GM23338 (cell line): ENCODE results near the gene RASL11A. TPM values are rescaled to one million over a fixed set of nuclear protein-coding genes. Genes with fewer than 3 reads are reported as not detected.

Experiments
- ATAC-seq: fragments of 200-7000 bp; cut with Tn5 transposase; 3 replicates; pipeline ENCODE4 v1.9.1; 2020
- DNase-seq: peaks from one replicate; pipeline ENCODE4 v3.0.0-alpha.2; 2015; ENCODE audit warnings: low spot score
- H2AFZ ChIP-seq: fragments of 200-600 bp; sonication (generic); 2 replicates; pipeline ENCODE4 v1.8.0; 2016; ENCODE audit warnings: antibody characterized with exemption, mild to moderate bottlenecking, moderate library complexity
- H3F3A ChIP-seq: fragments of 200-600 bp; sonication (generic); replicated peaks from 2 replicates; pipeline ENCODE4 v1.8.0; 2017; ENCODE audit warnings: antibody characterized with exemption, mixed run types, low read depth
- H3K27ac ChIP-seq: fragments of 200-600 bp; sonication (generic); 2 replicates; pipeline ENCODE4 v1.6.1; 2016; ENCODE audit warnings: low read depth
- H3K27me3 ChIP-seq: fragments of 200-600 bp; sonication (generic); 2 replicates; pipeline ENCODE4 v1.8.0; 2016; ENCODE audit warnings: mild to moderate bottlenecking, mixed run types, moderate library complexity; ENCODE audit not compliant: insufficient read depth
- H3K36me3 ChIP-seq: fragments of 200-600 bp; sonication (generic); 2 replicates; pipeline ENCODE4 v1.8.0; 2016; ENCODE audit warnings: mild to moderate bottlenecking; ENCODE audit not compliant: insufficient read depth
- H3K4me1 ChIP-seq: fragments of 200-600 bp; sonication (generic); 2 replicates; pipeline ENCODE4 v1.8.0; 2016; ENCODE audit warnings: mild to moderate bottlenecking, moderate library complexity; ENCODE audit not compliant: insufficient read depth
- H3K4me2 ChIP-seq: fragments of 200-600 bp; sonication (generic); 2 replicates; pipeline ENCODE4 v1.7.1; 2017; ENCODE audit warnings: mixed run types
- H3K4me3 ChIP-seq: fragments of 200-600 bp; sonication (generic); 2 replicates; pipeline ENCODE4 v1.6.1; 2016; ENCODE audit warnings: mixed run types
- H3K79me2 ChIP-seq: fragments of 200-600 bp; sonication (generic); replicated peaks from 2 replicates; pipeline ENCODE4 v1.8.0; 2017; ENCODE audit warnings: mild to moderate bottlenecking; ENCODE audit not compliant: insufficient read depth
- H3K9me2 ChIP-seq: fragments of 200-600 bp; sonication (generic); 2 replicates; pipeline ENCODE4 v1.8.0; 2017; ENCODE audit not compliant: insufficient read depth
- H4K20me1 ChIP-seq: fragments of 200-600 bp; sonication (generic); replicated peaks from 2 replicates; pipeline ENCODE4 v1.8.0; 2017; ENCODE audit warnings: mild to moderate bottlenecking; ENCODE audit not compliant: insufficient read depth
- H3K27ac Mint-ChIP-seq: 2 replicates; pipeline ENCODE4 v1.8.0; 2020; ENCODE audit warnings: inconsistent platforms, mild to moderate bottlenecking, moderate library complexity, mixed read lengths
- H3K27me3 Mint-ChIP-seq: 3 replicates; pipeline ENCODE4 v1.8.0; 2022; ENCODE audit warnings: low read depth, mild to moderate bottlenecking, moderate library complexity, mixed read lengths, inconsistent platforms; ENCODE audit not compliant: insufficient read depth, poor library complexity
- H3K36me3 Mint-ChIP-seq: 3 replicates; pipeline ENCODE4 v1.8.0; 2021; ENCODE audit warnings: low read depth, mild to moderate bottlenecking, inconsistent platforms, moderate library complexity, mixed read lengths
- H3K4me1 Mint-ChIP-seq: 3 replicates; pipeline ENCODE4 v1.8.0; 2020; ENCODE audit warnings: mild to moderate bottlenecking, inconsistent platforms, mixed read lengths
- H3K4me3 Mint-ChIP-seq: 3 replicates; pipeline ENCODE4 v1.8.0; 2021; ENCODE audit warnings: moderate library complexity, mild to moderate bottlenecking, inconsistent platforms, mixed read lengths
- H3K9me3 Mint-ChIP-seq: 3 replicates; pipeline ENCODE4 v1.8.0; 2020; ENCODE audit warnings: moderate library complexity, mild to moderate bottlenecking, inconsistent platforms, mixed read lengths
- CREB1 ChIP-seq: fragments of 250-450 bp; sonication (Bioruptor Pico); IDR thresholded peaks from 2 replicates; pipeline ENCODE4 v1.5.0; 2020; ENCODE audit warnings: low read depth, mild to moderate bottlenecking, moderate library complexity
- EZH2 ChIP-seq: fragments of 200-600 bp; sonication (generic); IDR thresholded peaks from one replicate; pipeline ENCODE4 v1.8.0; 2017; ENCODE audit warnings: antibody characterized with exemption, mild to moderate bottlenecking, low read depth; ENCODE audit not compliant: unreplicated experiment
- EZH2phosphoT487 ChIP-seq: fragments of 200-600 bp; sonication (generic); IDR thresholded peaks from one replicate; pipeline ENCODE4 v1.8.1; 2018; ENCODE audit warnings: antibody characterized with exemption; ENCODE audit not compliant: unreplicated experiment
- JUNB ChIP-seq: IDR thresholded peaks from one replicate; pipeline ENCODE4 v1.6.1; 2016; ENCODE audit warnings: antibody characterized with exemption; ENCODE audit not compliant: unreplicated experiment
- NANOG ChIP-seq: IDR thresholded peaks from 2 replicates; pipeline ENCODE4 v1.6.1; 2016; ENCODE audit warnings: antibody characterized with exemption, borderline replicate concordance
- STAT1 ChIP-seq: IDR thresholded peaks from one replicate; pipeline ENCODE4 v1.6.1; 2016; ENCODE audit warnings: antibody characterized with exemption; ENCODE audit not compliant: unreplicated experiment
- ZNF114 ChIP-seq: fragments of 250-450 bp; sonication (Bioruptor Pico); IDR thresholded peaks from 2 replicates; pipeline ENCODE4 v1.5.0; 2020; ENCODE audit warnings: mild to moderate bottlenecking, moderate library complexity
- ZNF331 ChIP-seq: fragments of 250-450 bp; sonication (Bioruptor Pico); IDR thresholded peaks from 2 replicates; pipeline ENCODE4 v1.5.0; 2020; ENCODE audit warnings: low read depth, mild to moderate bottlenecking, moderate library complexity
- polyA plus RNA-seq: library from polyadenylated mRNA; unstranded; fragments of >200 nt; fragmentation: Nextera tagmentation; extraction: Ambion mirVana; gene quantifications from 2 replicates; pipeline ENCODE4 v1.2.1, GENCODE V29; 2016
- total RNA-seq: library from RNA; depleted of rRNA; stranded (reverse); fragments of >200 nt; shearing (Covaris generic); gene quantifications from 2 replicates; pipeline ENCODE4 v1.2.3, GENCODE V29; 2014
- TF ChIP-seq, protein P1 (sequence below): IDR thresholded peaks from one replicate; pipeline ENCODE4 v1.6.1; 2018; ENCODE audit warnings: antibody characterized with exemption; ENCODE audit not compliant: unreplicated experiment
- TF ChIP-seq, protein P2 (sequence below), 2 experiments: fragments of 200-600 bp in 1 of 2; sonication (generic) in 1 of 2; conservative IDR thresholded peaks; 2 replicates each; pipeline versions ENCODE4 v1.5.1 to v1.6.1; 2016 to 2017; ENCODE audit warnings: antibody characterized with exemption in 2 of 2, low read depth in 2 of 2, mild to moderate bottlenecking in 2 of 2, moderate library complexity in 1 of 2
- TF ChIP-seq, protein P3 (sequence below): IDR thresholded peaks from 2 replicates; pipeline ENCODE4 v1.6.1; 2016; ENCODE audit warnings: antibody characterized with exemption
- TF ChIP-seq, protein P4 (sequence below): fragments of 250-450 bp; sonication (Bioruptor Pico); IDR thresholded peaks from 2 replicates; pipeline ENCODE4 v1.5.0; 2020; ENCODE audit warnings: mild to moderate bottlenecking, moderate library complexity

The RASL11A gene
- total and polyA plus RNA-seq, 2 experiments from 2014 or later = 1.9 to 3.3 TPM

GRCh38 chr13:27293873-27294515 is 23.4 kb downstream of the RASL11A start (continued):
- TF ChIP-seq, protein P1, sequence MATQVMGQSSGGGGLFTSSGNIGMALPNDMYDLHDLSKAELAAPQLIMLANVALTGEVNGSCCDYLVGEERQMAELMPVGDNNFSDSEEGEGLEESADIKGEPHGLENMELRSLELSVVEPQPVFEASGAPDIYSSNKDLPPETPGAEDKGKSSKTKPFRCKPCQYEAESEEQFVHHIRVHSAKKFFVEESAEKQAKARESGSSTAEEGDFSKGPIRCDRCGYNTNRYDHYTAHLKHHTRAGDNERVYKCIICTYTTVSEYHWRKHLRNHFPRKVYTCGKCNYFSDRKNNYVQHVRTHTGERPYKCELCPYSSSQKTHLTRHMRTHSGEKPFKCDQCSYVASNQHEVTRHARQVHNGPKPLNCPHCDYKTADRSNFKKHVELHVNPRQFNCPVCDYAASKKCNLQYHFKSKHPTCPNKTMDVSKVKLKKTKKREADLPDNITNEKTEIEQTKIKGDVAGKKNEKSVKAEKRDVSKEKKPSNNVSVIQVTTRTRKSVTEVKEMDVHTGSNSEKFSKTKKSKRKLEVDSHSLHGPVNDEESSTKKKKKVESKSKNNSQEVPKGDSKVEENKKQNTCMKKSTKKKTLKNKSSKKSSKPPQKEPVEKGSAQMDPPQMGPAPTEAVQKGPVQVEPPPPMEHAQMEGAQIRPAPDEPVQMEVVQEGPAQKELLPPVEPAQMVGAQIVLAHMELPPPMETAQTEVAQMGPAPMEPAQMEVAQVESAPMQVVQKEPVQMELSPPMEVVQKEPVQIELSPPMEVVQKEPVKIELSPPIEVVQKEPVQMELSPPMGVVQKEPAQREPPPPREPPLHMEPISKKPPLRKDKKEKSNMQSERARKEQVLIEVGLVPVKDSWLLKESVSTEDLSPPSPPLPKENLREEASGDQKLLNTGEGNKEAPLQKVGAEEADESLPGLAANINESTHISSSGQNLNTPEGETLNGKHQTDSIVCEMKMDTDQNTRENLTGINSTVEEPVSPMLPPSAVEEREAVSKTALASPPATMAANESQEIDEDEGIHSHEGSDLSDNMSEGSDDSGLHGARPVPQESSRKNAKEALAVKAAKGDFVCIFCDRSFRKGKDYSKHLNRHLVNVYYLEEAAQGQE = no peak
- no peak for TF ChIP-seq CREB1
- TF ChIP-seq NANOG = no peak
- TF ChIP-seq, protein P2, sequence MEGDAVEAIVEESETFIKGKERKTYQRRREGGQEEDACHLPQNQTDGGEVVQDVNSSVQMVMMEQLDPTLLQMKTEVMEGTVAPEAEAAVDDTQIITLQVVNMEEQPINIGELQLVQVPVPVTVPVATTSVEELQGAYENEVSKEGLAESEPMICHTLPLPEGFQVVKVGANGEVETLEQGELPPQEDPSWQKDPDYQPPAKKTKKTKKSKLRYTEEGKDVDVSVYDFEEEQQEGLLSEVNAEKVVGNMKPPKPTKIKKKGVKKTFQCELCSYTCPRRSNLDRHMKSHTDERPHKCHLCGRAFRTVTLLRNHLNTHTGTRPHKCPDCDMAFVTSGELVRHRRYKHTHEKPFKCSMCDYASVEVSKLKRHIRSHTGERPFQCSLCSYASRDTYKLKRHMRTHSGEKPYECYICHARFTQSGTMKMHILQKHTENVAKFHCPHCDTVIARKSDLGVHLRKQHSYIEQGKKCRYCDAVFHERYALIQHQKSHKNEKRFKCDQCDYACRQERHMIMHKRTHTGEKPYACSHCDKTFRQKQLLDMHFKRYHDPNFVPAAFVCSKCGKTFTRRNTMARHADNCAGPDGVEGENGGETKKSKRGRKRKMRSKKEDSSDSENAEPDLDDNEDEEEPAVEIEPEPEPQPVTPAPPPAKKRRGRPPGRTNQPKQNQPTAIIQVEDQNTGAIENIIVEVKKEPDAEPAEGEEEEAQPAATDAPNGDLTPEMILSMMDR (conservative IDR thresholded peaks at IDR 0.05; ENCODE audit: low read depth in 2 of 2) = no peak
- TF ChIP-seq STAT1 = no peak
- no peak for TF ChIP-seq JUNB
- TF ChIP-seq ZNF331 (CRISPR knock-in tag) = no peak
- TF ChIP-seq EZH2 = no peak
- no peak for TF ChIP-seq EZH2phosphoT487

- H3K9me3 Mint-ChIP-seq = peaks cover 2% of the 10 kb centered on the region; the same call in 1 of the 3 replicates
- no peak overlapping the region for H3K4me3 Mint-ChIP-seq
- no peaks in the 10 kb centered on the region; the same call in 2 of the 3 replicates for H3K4me1 Mint-ChIP-seq
- Histone ChIP-seq H3F3A (no peaks in the 10 kb centered on the region), H3K9me2 (no peaks in the 10 kb centered on the region), H3K79me2 (no peaks in the 10 kb centered on the region), H3K27ac (no peak overlapping the region), H3K27me3 (no peaks in the 10 kb centered on the region), H4K20me1 (no peaks in the 10 kb centered on the region), H3K4me1 (no peaks in the 10 kb centered on the region), H2AFZ (no peak overlapping the region), H3K36me3 (no peaks in the 10 kb centered on the region), H3K4me2 (no peak overlapping the region), H3K4me3 (no peak overlapping the region)
- no peak for ATAC-seq
- peaks cover 2% of the 10 kb centered on the region for H3K27me3 Mint-ChIP-seq
- no peak overlapping the region for H3K27ac Mint-ChIP-seq
- no peak for DNase-seq
- H3K36me3 Mint-ChIP-seq = no peaks in the 10 kb centered on the region
- TF ChIP-seq, protein P3, sequence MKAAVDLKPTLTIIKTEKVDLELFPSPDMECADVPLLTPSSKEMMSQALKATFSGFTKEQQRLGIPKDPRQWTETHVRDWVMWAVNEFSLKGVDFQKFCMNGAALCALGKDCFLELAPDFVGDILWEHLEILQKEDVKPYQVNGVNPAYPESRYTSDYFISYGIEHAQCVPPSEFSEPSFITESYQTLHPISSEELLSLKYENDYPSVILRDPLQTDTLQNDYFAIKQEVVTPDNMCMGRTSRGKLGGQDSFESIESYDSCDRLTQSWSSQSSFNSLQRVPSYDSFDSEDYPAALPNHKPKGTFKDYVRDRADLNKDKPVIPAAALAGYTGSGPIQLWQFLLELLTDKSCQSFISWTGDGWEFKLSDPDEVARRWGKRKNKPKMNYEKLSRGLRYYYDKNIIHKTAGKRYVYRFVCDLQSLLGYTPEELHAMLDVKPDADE = no peak
- no peak for TF ChIP-seq NANOG
- TF ChIP-seq ZNF114 (CRISPR knock-in tag) = no peak
- no peak for TF ChIP-seq STAT1
- TF ChIP-seq CREB1 = no peak
- TF ChIP-seq EZH2phosphoT487 = no peak
- TF ChIP-seq, protein P4, sequence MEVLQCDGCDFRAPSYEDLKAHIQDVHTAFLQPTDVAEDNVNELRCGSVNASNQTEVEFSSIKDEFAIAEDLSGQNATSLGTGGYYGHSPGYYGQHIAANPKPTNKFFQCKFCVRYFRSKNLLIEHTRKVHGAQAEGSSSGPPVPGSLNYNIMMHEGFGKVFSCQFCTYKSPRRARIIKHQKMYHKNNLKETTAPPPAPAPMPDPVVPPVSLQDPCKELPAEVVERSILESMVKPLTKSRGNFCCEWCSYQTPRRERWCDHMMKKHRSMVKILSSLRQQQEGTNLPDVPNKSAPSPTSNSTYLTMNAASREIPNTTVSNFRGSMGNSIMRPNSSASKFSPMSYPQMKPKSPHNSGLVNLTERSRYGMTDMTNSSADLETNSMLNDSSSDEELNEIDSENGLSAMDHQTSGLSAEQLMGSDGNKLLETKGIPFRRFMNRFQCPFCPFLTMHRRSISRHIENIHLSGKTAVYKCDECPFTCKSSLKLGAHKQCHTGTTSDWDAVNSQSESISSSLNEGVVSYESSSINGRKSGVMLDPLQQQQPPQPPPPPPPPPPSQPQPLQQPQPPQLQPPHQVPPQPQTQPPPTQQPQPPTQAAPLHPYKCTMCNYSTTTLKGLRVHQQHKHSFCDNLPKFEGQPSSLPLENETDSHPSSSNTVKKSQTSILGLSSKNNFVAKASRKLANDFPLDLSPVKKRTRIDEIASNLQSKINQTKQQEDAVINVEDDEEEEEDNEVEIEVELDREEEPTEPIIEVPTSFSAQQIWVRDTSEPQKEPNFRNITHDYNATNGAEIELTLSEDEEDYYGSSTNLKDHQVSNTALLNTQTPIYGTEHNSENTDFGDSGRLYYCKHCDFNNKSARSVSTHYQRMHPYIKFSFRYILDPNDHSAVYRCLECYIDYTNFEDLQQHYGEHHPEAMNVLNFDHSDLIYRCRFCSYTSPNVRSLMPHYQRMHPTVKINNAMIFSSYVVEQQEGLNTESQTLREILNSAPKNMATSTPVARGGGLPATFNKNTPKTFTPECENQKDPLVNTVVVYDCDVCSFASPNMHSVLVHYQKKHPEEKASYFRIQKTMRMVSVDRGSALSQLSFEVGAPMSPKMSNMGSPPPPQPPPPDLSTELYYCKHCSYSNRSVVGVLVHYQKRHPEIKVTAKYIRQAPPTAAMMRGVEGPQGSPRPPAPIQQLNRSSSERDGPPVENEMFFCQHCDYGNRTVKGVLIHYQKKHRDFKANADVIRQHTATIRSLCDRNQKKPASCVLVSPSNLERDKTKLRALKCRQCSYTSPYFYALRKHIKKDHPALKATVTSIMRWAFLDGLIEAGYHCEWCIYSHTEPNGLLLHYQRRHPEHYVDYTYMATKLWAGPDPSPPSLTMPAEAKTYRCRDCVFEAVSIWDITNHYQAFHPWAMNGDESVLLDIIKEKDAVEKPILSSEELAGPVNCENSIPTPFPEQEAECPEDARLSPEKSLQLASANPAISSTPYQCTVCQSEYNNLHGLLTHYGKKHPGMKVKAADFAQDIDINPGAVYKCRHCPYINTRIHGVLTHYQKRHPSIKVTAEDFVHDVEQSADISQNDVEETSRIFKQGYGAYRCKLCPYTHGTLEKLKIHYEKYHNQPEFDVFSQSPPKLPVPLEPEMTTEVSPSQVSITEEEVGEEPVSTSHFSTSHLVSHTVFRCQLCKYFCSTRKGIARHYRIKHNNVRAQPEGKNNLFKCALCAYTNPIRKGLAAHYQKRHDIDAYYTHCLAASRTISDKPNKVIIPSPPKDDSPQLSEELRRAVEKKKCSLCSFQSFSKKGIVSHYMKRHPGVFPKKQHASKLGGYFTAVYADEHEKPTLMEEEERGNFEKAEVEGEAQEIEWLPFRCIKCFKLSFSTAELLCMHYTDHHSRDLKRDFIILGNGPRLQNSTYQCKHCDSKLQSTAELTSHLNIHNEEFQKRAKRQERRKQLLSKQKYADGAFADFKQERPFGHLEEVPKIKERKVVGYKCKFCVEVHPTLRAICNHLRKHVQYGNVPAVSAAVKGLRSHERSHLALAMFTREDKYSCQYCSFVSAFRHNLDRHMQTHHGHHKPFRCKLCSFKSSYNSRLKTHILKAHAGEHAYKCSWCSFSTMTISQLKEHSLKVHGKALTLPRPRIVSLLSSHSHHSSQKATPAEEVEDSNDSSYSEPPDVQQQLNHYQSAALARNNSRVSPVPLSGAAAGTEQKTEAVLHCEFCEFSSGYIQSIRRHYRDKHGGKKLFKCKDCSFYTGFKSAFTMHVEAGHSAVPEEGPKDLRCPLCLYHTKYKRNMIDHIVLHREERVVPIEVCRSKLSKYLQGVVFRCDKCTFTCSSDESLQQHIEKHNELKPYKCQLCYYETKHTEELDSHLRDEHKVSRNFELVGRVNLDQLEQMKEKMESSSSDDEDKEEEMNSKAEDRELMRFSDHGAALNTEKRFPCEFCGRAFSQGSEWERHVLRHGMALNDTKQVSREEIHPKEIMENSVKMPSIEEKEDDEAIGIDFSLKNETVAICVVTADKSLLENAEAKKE (CRISPR knock-in tag) = no peak
- no peak for TF ChIP-seq EZH2
Observed at GRCh38 chr13:27295096-27295495, 24.5 kb downstream of the RASL11A start.
